Body of pancreas (tissue), 4 donors: ENCODE measurements around the gene FTSJ1.

Experiments used
- POLR2A ChIP-seq, 3 donors: fragments of 450-650 bp; IDR thresholded peaks; one replicate each; pipeline ENCODE4 v1.6.1; 2016; ENCODE audit warnings: antibody characterized with exemption in 3 of 3, mild to moderate bottlenecking in 2 of 3
- TF ChIP-seq, protein P1 (sequence below), 7 experiments: fragments of 450-650 bp in 4 of 7; fragments of 200-600 bp in 3 of 7; sonication (generic) in 3 of 7; IDR thresholded peaks; one replicate each; pipeline ENCODE4 v1.5.1; 2016 to 2019; ENCODE audit warnings: antibody characterized with exemption in 7 of 7

DNA sequence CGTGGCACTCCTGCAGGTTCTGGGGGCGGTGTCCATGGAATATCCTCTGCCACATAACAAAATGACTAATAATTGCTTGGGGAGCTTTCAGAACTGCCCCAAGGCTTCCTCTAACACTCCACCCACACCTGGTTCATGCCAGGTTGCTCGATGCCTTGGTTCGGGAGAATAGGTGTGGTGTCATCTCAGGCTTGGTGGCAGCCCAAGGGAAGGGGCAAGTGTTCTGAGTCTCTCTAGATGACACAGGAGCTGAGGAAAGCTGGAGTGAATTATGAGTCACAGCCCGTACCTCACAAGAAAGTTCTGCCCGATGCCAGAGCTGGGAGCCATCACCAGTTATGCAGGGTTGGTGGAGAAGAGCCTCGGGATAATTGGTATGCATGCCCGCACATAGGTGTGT is 14.7 kb downstream of the FTSJ1 start:
- TF ChIP-seq, protein P1, sequence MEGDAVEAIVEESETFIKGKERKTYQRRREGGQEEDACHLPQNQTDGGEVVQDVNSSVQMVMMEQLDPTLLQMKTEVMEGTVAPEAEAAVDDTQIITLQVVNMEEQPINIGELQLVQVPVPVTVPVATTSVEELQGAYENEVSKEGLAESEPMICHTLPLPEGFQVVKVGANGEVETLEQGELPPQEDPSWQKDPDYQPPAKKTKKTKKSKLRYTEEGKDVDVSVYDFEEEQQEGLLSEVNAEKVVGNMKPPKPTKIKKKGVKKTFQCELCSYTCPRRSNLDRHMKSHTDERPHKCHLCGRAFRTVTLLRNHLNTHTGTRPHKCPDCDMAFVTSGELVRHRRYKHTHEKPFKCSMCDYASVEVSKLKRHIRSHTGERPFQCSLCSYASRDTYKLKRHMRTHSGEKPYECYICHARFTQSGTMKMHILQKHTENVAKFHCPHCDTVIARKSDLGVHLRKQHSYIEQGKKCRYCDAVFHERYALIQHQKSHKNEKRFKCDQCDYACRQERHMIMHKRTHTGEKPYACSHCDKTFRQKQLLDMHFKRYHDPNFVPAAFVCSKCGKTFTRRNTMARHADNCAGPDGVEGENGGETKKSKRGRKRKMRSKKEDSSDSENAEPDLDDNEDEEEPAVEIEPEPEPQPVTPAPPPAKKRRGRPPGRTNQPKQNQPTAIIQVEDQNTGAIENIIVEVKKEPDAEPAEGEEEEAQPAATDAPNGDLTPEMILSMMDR (IDR thresholded peaks at IDR 0.05) = no peak
- TF ChIP-seq POLR2A (IDR thresholded peaks at IDR 0.05) = no peak
